ENCODE measurements around the gene CDH13.

The CDH13 gene

DNA sequence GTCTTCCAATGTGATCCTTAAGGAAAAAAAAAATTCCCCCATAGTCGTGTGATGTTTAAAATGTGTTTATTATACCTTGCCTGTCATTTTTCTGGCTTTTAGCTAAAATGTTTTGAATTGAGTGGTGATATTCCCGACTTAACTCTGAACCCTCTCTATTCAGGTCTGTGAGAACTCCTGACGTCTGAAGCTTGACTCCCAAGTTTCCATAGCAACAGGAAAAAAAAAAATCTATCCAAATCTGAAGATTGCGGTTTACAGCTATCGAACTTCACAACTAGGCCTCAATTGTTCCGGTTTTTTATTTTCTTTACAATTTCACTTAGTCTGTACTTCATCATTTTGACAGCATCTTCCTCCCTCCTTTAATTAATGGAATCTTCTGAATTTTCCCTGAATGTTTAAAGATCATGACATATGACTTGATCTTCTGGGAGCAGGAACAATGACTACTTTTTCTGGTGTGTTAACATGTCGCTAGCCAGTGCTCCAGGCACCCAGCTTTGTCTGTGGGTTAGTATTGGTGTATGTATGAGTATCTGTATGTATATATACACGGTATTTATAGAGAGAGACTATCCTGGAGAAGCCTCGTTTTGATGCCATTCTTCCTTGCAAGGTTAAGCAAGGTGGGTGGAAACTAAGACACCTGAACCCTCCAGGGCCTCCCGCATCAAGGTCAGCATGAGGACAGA is 1168.2 kb downstream of the CDH13 start:
- no peak for DNase-seq (ENCODE audit: low read depth in 1 of 2, low spot score in 1 of 2)
- TF ChIP-seq GABPA (IDR thresholded peaks at IDR 0.05; ENCODE audit: low read depth) (no peak), POLR2AphosphoS5 (IDR thresholded peaks at IDR 0.05; ENCODE audit: low read depth) (no peak), SPI1 (IDR thresholded peaks at IDR 0.05; ENCODE audit: borderline replicate concordance, low read depth) (no peak)
- TF ChIP-seq, protein P1, sequence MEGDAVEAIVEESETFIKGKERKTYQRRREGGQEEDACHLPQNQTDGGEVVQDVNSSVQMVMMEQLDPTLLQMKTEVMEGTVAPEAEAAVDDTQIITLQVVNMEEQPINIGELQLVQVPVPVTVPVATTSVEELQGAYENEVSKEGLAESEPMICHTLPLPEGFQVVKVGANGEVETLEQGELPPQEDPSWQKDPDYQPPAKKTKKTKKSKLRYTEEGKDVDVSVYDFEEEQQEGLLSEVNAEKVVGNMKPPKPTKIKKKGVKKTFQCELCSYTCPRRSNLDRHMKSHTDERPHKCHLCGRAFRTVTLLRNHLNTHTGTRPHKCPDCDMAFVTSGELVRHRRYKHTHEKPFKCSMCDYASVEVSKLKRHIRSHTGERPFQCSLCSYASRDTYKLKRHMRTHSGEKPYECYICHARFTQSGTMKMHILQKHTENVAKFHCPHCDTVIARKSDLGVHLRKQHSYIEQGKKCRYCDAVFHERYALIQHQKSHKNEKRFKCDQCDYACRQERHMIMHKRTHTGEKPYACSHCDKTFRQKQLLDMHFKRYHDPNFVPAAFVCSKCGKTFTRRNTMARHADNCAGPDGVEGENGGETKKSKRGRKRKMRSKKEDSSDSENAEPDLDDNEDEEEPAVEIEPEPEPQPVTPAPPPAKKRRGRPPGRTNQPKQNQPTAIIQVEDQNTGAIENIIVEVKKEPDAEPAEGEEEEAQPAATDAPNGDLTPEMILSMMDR (IDR thresholded peaks at IDR 0.05; ENCODE audit: insufficient read depth, low read length), result no peak
- TF ChIP-seq, protein P2, sequence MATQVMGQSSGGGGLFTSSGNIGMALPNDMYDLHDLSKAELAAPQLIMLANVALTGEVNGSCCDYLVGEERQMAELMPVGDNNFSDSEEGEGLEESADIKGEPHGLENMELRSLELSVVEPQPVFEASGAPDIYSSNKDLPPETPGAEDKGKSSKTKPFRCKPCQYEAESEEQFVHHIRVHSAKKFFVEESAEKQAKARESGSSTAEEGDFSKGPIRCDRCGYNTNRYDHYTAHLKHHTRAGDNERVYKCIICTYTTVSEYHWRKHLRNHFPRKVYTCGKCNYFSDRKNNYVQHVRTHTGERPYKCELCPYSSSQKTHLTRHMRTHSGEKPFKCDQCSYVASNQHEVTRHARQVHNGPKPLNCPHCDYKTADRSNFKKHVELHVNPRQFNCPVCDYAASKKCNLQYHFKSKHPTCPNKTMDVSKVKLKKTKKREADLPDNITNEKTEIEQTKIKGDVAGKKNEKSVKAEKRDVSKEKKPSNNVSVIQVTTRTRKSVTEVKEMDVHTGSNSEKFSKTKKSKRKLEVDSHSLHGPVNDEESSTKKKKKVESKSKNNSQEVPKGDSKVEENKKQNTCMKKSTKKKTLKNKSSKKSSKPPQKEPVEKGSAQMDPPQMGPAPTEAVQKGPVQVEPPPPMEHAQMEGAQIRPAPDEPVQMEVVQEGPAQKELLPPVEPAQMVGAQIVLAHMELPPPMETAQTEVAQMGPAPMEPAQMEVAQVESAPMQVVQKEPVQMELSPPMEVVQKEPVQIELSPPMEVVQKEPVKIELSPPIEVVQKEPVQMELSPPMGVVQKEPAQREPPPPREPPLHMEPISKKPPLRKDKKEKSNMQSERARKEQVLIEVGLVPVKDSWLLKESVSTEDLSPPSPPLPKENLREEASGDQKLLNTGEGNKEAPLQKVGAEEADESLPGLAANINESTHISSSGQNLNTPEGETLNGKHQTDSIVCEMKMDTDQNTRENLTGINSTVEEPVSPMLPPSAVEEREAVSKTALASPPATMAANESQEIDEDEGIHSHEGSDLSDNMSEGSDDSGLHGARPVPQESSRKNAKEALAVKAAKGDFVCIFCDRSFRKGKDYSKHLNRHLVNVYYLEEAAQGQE (IDR thresholded peaks at IDR 0.05; ENCODE audit: insufficient replicate concordance, low read depth), result no peak
- Histone ChIP-seq H3K4me3 (replicated peaks; ENCODE audit: insufficient read depth, low read length) (no peak overlapping the region), H3K27me3 (ENCODE audit: insufficient read depth, poor library complexity, severe bottlenecking) (no peaks in the 10 kb centered on the region), H3K27ac (replicated peaks) (no peak overlapping the region; the same call in 1 of the 2 replicates)

DNA sequence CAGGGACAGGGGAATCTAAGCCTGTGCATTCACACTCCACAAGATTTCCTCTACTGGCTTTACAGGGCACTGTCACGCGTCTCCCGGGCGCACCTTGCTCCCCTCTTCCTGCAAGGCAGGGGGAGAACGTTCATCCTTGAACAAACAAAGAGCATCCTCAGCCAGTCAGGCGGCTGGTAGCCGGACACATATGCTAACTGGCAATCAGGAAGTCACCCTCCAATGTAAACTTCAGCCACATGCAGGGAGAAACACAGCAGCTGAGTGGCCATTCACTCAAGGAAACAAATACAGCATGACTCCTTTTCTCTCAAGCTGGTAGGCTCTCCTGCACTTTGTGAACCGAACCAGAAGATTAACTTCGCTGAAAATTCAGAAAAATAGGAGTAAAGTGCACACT is 1170.2 kb downstream of the CDH13 start:
- H3K4me3 ChIP-seq (replicated peaks; ENCODE audit: insufficient read depth, low read length), result no peak overlapping the region
- H3K27me3 ChIP-seq (ENCODE audit: insufficient read depth, poor library complexity, severe bottlenecking), result no peaks in the 10 kb centered on the region
- DNase-seq (ENCODE audit: low read depth in 1 of 2, low spot score in 1 of 2), result no peak
- TF ChIP-seq, protein P1 (IDR thresholded peaks at IDR 0.05; ENCODE audit: insufficient read depth, low read length), result no peak
- TF ChIP-seq POLR2AphosphoS5 (IDR thresholded peaks at IDR 0.05; ENCODE audit: low read depth) (no peak), SPI1 (IDR thresholded peaks at IDR 0.05; ENCODE audit: borderline replicate concordance, low read depth) (no peak), GABPA (IDR thresholded peaks at IDR 0.05; ENCODE audit: low read depth) (no peak)
- TF ChIP-seq, protein P2 (IDR thresholded peaks at IDR 0.05; ENCODE audit: insufficient replicate concordance, low read depth), result no peak
- H3K27ac ChIP-seq (replicated peaks), result no peak overlapping the region

DNA sequence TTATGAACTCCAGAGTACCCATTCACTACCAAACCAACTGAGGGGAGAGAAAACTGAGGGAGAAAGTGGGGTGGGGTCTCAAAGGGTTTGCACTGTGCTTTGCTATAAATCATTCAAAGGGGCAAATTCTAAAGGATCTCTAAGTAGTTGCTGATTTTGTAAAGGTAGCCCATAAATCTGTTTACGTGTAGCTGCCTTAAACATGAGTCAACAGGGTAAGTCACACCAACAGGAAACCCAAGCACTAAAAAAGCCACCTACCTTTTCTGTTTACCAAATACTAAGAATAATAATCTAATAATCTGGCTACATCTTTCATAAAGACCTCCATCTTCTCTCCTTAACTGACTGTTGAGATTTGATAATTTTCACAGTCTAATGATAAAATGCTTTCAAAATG is 1172.6 kb downstream of the CDH13 start:
- H3K4me3 ChIP-seq (replicated peaks; ENCODE audit: insufficient read depth, low read length), result no peak overlapping the region
- H3K27me3 ChIP-seq (ENCODE audit: insufficient read depth, poor library complexity, severe bottlenecking), result no peaks in the 10 kb centered on the region
- DNase-seq (ENCODE audit: low read depth in 1 of 2, low spot score in 1 of 2), result no peak
- TF ChIP-seq, protein P1 (IDR thresholded peaks at IDR 0.05; ENCODE audit: insufficient read depth, low read length), result no peak
- no peak for TF ChIP-seq GABPA (IDR thresholded peaks at IDR 0.05; ENCODE audit: low read depth)
- TF ChIP-seq SPI1 (IDR thresholded peaks at IDR 0.05; ENCODE audit: borderline replicate concordance, low read depth), result no peak
- TF ChIP-seq POLR2AphosphoS5 (IDR thresholded peaks at IDR 0.05; ENCODE audit: low read depth), result no peak
- TF ChIP-seq, protein P2 (IDR thresholded peaks at IDR 0.05; ENCODE audit: insufficient replicate concordance, low read depth), result no peak
- H3K27ac ChIP-seq (replicated peaks), result no peak overlapping the region
